ENCODE results near the gene ZSWIM8. TPM values are rescaled to one million over a fixed set of nuclear protein-coding genes. Genes with fewer than 3 reads are reported as not detected.

The ZSWIM8 gene
- total RNA-seq, 2 donors from 2014 or later, result 34.5 to 70.9 TPM

- peaks cover 9 to 49% of the 10 kb centered on the region in 2 donors for H3K36me3 ChIP-seq (replicated peaks in 1 of 2; ENCODE audit: insufficient read depth in 1 of 2, low read depth in 2 of 2)
- TF ChIP-seq POLR2A (IDR thresholded peaks at IDR 0.05) (no peak), CTCF (IDR thresholded peaks at IDR 0.05) (no peak)
- H3K27me3 ChIP-seq, result no peaks in the 10 kb centered on the region
- 75 to 80% methylated on average over 12 to 17 of the region's 20 CpGs for WGBS, 2 donors
- no peak overlapping the region for H3K27ac ChIP-seq
- intact Hi-C loops (cut with DNase I), result no loop called here
- H3K4me3 ChIP-seq, result no peak overlapping the region
- ATAC-seq (no peak), DNase-seq (no peak)
- no peaks in the 10 kb centered on the region for H3K4me1 ChIP-seq
- no peaks in the 10 kb centered on the region for H3K9me3 ChIP-seq
Measured at GRCh38 chr10:73800560-73801252, 15.3 kb downstream of the ZSWIM8 start.

GRCh38 chr10:73801253-73801590 is 15.8 kb downstream of the ZSWIM8 start:
- intact Hi-C loops (cut with DNase I), result no loop called here
- H3K36me3 ChIP-seq (replicated peaks in 1 of 2; ENCODE audit: insufficient read depth in 1 of 2, low read depth in 2 of 2), result peaks cover 9 to 49% of the 10 kb centered on the region in 2 donors
- no peaks in the 10 kb centered on the region for H3K27me3 ChIP-seq
- no peaks in the 10 kb centered on the region for H3K4me1 ChIP-seq
- 88 to 94% methylated on average over 13 of the region's 13 CpGs for WGBS, 2 donors
- H3K9me3 ChIP-seq, result no peaks in the 10 kb centered on the region
- H3K27ac ChIP-seq, result no peak overlapping the region
- no peak for TF ChIP-seq CTCF (IDR thresholded peaks at IDR 0.05)
- TF ChIP-seq POLR2A (IDR thresholded peaks at IDR 0.05), result no peak
- DNase-seq, result no peak
- ATAC-seq, result no peak
- no peak overlapping the region for H3K4me3 ChIP-seq

- TF ChIP-seq POLR2A (IDR thresholded peaks at IDR 0.05) (no peak), CTCF (IDR thresholded peaks at IDR 0.05) (no peak)
- Histone ChIP-seq H3K36me3 (replicated peaks in 1 of 2; ENCODE audit: insufficient read depth in 1 of 2, low read depth in 2 of 2) (peaks cover 9 to 50% of the 10 kb centered on the region in 2 donors), H3K4me3 (no peak overlapping the region), H3K9me3 (no peaks in the 10 kb centered on the region), H3K27ac (no peak overlapping the region), H3K4me1 (peaks cover 5% of the 10 kb centered on the region), H3K27me3 (no peaks in the 10 kb centered on the region)
- ATAC-seq, result no peak
- WGBS, 2 donors, result 82 to 87% methylated on average over 11 of the region's 11 CpGs
- no peak for DNase-seq
- intact Hi-C loops (cut with DNase I), result no loop called here
Measured at GRCh38 chr10:73802276-73802991, 17.0 kb downstream of the ZSWIM8 start.

- Histone ChIP-seq H3K27ac (no peak overlapping the region), H3K9me3 (no peaks in the 10 kb centered on the region), H3K4me3 (no peak overlapping the region), H3K4me1 (peaks cover 11% of the 10 kb centered on the region), H3K36me3 (replicated peaks in 1 of 2; ENCODE audit: insufficient read depth in 1 of 2, low read depth in 2 of 2) (peaks cover 9 to 47% of the 10 kb centered on the region in 2 donors), H3K27me3 (no peaks in the 10 kb centered on the region)
- DNase-seq (no peak), ATAC-seq (no peak)
- TF ChIP-seq CTCF (IDR thresholded peaks at IDR 0.05) (no peak), POLR2A (IDR thresholded peaks at IDR 0.05) (no peak)
- intact Hi-C loops (cut with DNase I), result no loop called here
Measured at GRCh38 chr10:73803680-73804286, 18.4 kb downstream of the ZSWIM8 start.
